K562 (cell line): Measurements from ENCODE around the gene SCUBE1. TPM values are rescaled to one million over a fixed set of nuclear protein-coding genes. Genes with fewer than 3 reads are reported as not detected.

Experiments used
- ATAC-seq: fragments of 200-7000 bp; cut with Tn5 transposase; 3 replicates; pipeline ENCODE4 v1.9.1; 2020; ENCODE audit warnings: moderate library complexity
- BruUV-seq: library from RNA; stranded (reverse); fragments of 400-500 nt; replicated peaks from 2 replicates; lab custom pipeline; 2021; lab: Mats Ljungman, UMichigan
- CTCF ChIA-PET: fragments of 300-600 bp; formaldehyde crosslinking; extraction: SDS; loops from one replicate; lab custom pipeline; 2021; ENCODE audit warnings: low intra/inter-chr PET ratio; lab: Yijun Ruan, JAX
- POLR2A ChIA-PET: fragments of 300-600, 350-650 bp; sonication (Branson Sonifier 250); formaldehyde crosslinking; extraction: SDS; loops from one replicate; lab custom pipeline; 2021; ENCODE audit warnings: antibody characterized with exemption, inconsistent platforms; lab: Yijun Ruan, JAX
- DNase-seq, 4 experiments: peaks; one replicate each; pipeline versions ENCODE4 v3.0.0 to v3.0.0-alpha.2; 2011 to 2018; ENCODE audit warnings: low spot score in 3 of 4, mixed read lengths in 3 of 4; ENCODE audit errors: extremely low read depth in 1 of 4
- FAIRE-seq: peaks from 2 replicates; lab custom pipeline; 2011; peaks lifted over from hg19 to GRCh38; lab: Jason Lieb, UNC
- H2AFZ ChIP-seq: 2 replicates; pipeline ENCODE4 v1.6.0; 2011; ENCODE audit warnings: low read depth, low read length, control low read depth, inconsistent platforms
- H3K27ac ChIP-seq: fragments of 200-600 bp; 3 replicates; pipeline ENCODE4 v1.8.0; 2011; ENCODE audit warnings: low read depth, mild to moderate bottlenecking, control low read depth, inconsistent platforms, low read length, moderate library complexity, mixed read lengths; ENCODE audit errors: extremely low read depth
- H3K27me3 ChIP-seq, 2 experiments: fragments of 300-600 bp in 1 of 2; 2 replicates in 1 of 2; 3 replicates in 1 of 2; pipeline versions ENCODE4 v1.6.0 to v1.8.0; 2011; ENCODE audit warnings: inconsistent platforms in 2 of 2, low read length in 2 of 2, mild to moderate bottlenecking in 1 of 2, mixed read lengths in 1 of 2, moderate library complexity in 1 of 2; ENCODE audit not compliant: control insufficient read depth in 2 of 2, insufficient read depth in 2 of 2
- H3K36me3 ChIP-seq: fragments of 300-600 bp; 3 replicates; pipeline ENCODE4 v1.8.0; 2011; ENCODE audit warnings: mild to moderate bottlenecking, low read length, inconsistent platforms; ENCODE audit not compliant: control insufficient read depth, insufficient read depth
- H3K4me1 ChIP-seq, 2 experiments: fragments of 200-600 bp in 1 of 2; replicated peaks in 1 of 2; 2 replicates in 1 of 2; 3 replicates in 1 of 2; pipeline versions ENCODE4 v1.5.1 to v1.8.0; 2011; ENCODE audit warnings: inconsistent platforms in 2 of 2, low read length in 2 of 2, mild to moderate bottlenecking in 1 of 2, mixed read lengths in 1 of 2, moderate library complexity in 1 of 2; ENCODE audit not compliant: control insufficient read depth in 2 of 2, insufficient read depth in 2 of 2
- H3K4me2 ChIP-seq: 2 replicates; pipeline ENCODE4 v1.6.1; 2011; ENCODE audit warnings: low read length, control low read depth, inconsistent platforms, mixed read lengths; ENCODE audit not compliant: insufficient read depth
- H3K4me3 ChIP-seq: fragments of 200-600 bp; sonication (generic), shearing (Covaris generic); 2 replicates; pipeline ENCODE4 v1.5.1; 2016; ENCODE audit warnings: control low read depth, inconsistent platforms
- H3K79me2 ChIP-seq: fragments of 200-600 bp; 3 replicates; pipeline ENCODE4 v1.8.0; 2011; ENCODE audit warnings: low read length, inconsistent platforms; ENCODE audit not compliant: control insufficient read depth, insufficient read depth
- H3K9ac ChIP-seq, 2 experiments: 2 replicates each; pipeline versions ENCODE4 v1.6.0 to v1.6.1; 2011; ENCODE audit warnings: low read depth in 2 of 2, low read length in 2 of 2, control low read depth in 1 of 2, inconsistent platforms in 1 of 2, mild to moderate bottlenecking in 1 of 2, mixed read lengths in 1 of 2; ENCODE audit not compliant: insufficient read depth in 1 of 2
- H3K9me1 ChIP-seq: one replicate; pipeline ENCODE4 v1.6.0; 2011; ENCODE audit warnings: inconsistent platforms, mild to moderate bottlenecking, low read length, moderate library complexity; ENCODE audit not compliant: control insufficient read depth, insufficient read depth
- H3K9me3 ChIP-seq: replicated peaks from 2 replicates; pipeline ENCODE4 v1.5.1; 2011; ENCODE audit warnings: low read depth, low read length, inconsistent platforms; ENCODE audit not compliant: control insufficient read depth, insufficient read depth
- H4K20me1 ChIP-seq: replicated peaks from 2 replicates; pipeline ENCODE4 v1.6.1; 2011; ENCODE audit warnings: low read length, inconsistent platforms, mixed read lengths; ENCODE audit not compliant: control insufficient read depth, insufficient read depth
- CREB3 ChIP-seq: fragments of 450-650 bp; conservative IDR thresholded peaks from 2 replicates; pipeline ENCODE4 v1.6.1; 2016; ENCODE audit warnings: missing genetic modification characterization, low read depth, mild to moderate bottlenecking, missing compliant biosample characterization, moderate library complexity
- DEAF1 ChIP-seq: fragments of 450-650 bp; formaldehyde crosslinking; IDR thresholded peaks from 2 replicates; pipeline ENCODE4 v1.4.0; 2020; ENCODE audit warnings: mild to moderate bottlenecking, moderate library complexity
- ZNF407 ChIP-seq: fragments of 450-650 bp; IDR thresholded peaks from 2 replicates; pipeline ENCODE4 v1.6.1; 2016; ENCODE audit warnings: low read depth
- WGBS: fragments of 100-300 bp; shearing (Covaris generic); methylation state at CpG from one replicate; pipeline ENCODE4 v1.1.6; 2016; ENCODE audit warnings: low coverage, mixed read lengths; ENCODE audit not compliant: insufficient coverage; ENCODE audit errors: missing lambda C conversion rate; 5-methylcytosine and 5-hydroxymethylcytosine counted together
- in situ Hi-C: fragments of 300-500 bp; cut with MboI; formaldehyde crosslinking; loops from 4 replicates; pipeline ENCODE4 v1.15.0; 2018; ENCODE audit warnings: inconsistent platforms, mixed read lengths
- intact Hi-C: fragments of 100-400 bp; cut with micrococcal nuclease; formaldehyde crosslinking; loops from 2 replicates; pipeline ENCODE4 v1.14.2; 2022
- polyA plus RNA-seq, 8 experiments: library from polyadenylated mRNA; depleted of rRNA in 4 of 8; stranded (reverse) in 5 of 8; unstranded in 3 of 8; fragments of >200 nt; fragmentation: Nextera tagmentation in 2 of 8; fragmentation: Illumina TruSeq in 1 of 8; extraction: Ambion mirVana in 2 of 8; extraction: Trizol in 1 of 8; gene quantifications; 2 replicates each; pipeline versions ENCODE4 v1.2.1 to v1.2.3, GENCODE V29; 2011 to 2014; ENCODE audit warnings: inconsistent platforms in 1 of 8, missing spikeins in 1 of 8
- total RNA-seq, 7 experiments: library from RNA; depleted of rRNA in 6 of 7; stranded (reverse); fragments of >200 nt in 6 of 7; fragmentation: Illumina TruSeq in 2 of 7; extraction: Trizol in 2 of 7; gene quantifications; 2 replicates each; pipeline versions ENCODE4 v1.2.1 to v1.2.3, GENCODE V29; 2011 to 2021; ENCODE audit warnings: low replicate concordance in 1 of 7

Gene SCUBE1
- total and polyA plus RNA-seq, 9 of the 15 experiments (the other 6 are each of a cell fraction or from before 2014, with no cell fraction given) = 0.03 to 0.47 (median 0.29) TPM; not detected in 6

- no peak overlapping the region for H3K9ac ChIP-seq
- peaks cover 2 to 40% of the 10 kb centered on the region in 2 experiments; a peak in 3 of 5 replicates for H3K4me1 ChIP-seq
- intact Hi-C loops = no loop called here
- TF ChIP-seq ZNF407 = no peak
- no peak for TF ChIP-seq DEAF1 (CRISPR knock-in tag)
- no peak for TF ChIP-seq CREB3 (tag)
- no peaks in the 10 kb centered on the region for H3K9me1 ChIP-seq
- H3K27ac ChIP-seq = no peak overlapping the region
- no peak for FAIRE-seq
- H2AFZ ChIP-seq = no peak overlapping the region
- no peaks in the 10 kb centered on the region for H3K36me3 ChIP-seq
- H4K20me1 ChIP-seq = no peaks in the 10 kb centered on the region
- no peaks in the 10 kb centered on the region for H3K79me2 ChIP-seq
- POLR2A ChIA-PET = no interaction called here
- peaks cover 0 to 20% of the 10 kb centered on the region in 2 experiments; a peak in 3 of 5 replicates for H3K27me3 ChIP-seq
- H3K4me2 ChIP-seq = no peak overlapping the region
- no peak for DNase-seq
- no TSS peak for BruUV-seq
- WGBS = 13% methylated on average over 22 of the region's 26 CpGs
- H3K4me3 ChIP-seq = no peak overlapping the region
- CTCF ChIA-PET = no interaction called here
- H3K9me3 ChIP-seq = no peaks in the 10 kb centered on the region
- no peak for ATAC-seq
- in situ Hi-C loops = no loop called here
These were observed 135.1 kb downstream of the SCUBE1 start for GRCh38 chr22:43207849-43208702.
